Measurements from ENCODE around the gene C1QTNF5.

Gene C1QTNF5

GRCh38 chr11:119337581-119338317 lies 2.9 kb downstream of the C1QTNF5 start:
- no peak for DNase-seq (ENCODE audit: low read depth)

GRCh38 chr11:119336744-119337469 lies 3.8 kb downstream of the C1QTNF5 start:
- no peak for DNase-seq (ENCODE audit: low read depth)

GRCh38 chr11:119335655-119336543 lies 4.8 kb downstream of the C1QTNF5 start:
- DNase-seq (ENCODE audit: low read depth), result no peak

GRCh38 chr11:119335091-119335654 lies 5.5 kb downstream of the C1QTNF5 start:
- no peak for DNase-seq (ENCODE audit: low read depth)

- DNase-seq (ENCODE audit: low read depth), result peak; percentile 97
These were observed 6.3 kb downstream of the C1QTNF5 start, which contains the start of gene RNF26 for GRCh38 chr11:119334174-119334930. TSS of gene RNF26 (plus strand) at chr11:119334527. CDS start at chr11:119335123, 596 bp downstream.

- DNase-seq (ENCODE audit: low read depth), result no peak
These were observed 8.4 kb downstream of the C1QTNF5 start for GRCh38 chr11:119332111-119332765.

- no peak for DNase-seq (ENCODE audit: low read depth)
These were observed 10.4 kb downstream of the C1QTNF5 start for GRCh38 chr11:119330237-119330636.

- DNase-seq (ENCODE audit: low read depth), result no peak
These were observed 11.4 kb downstream of the C1QTNF5 start for GRCh38 chr11:119329320-119329719.

- DNase-seq (ENCODE audit: low read depth), result no peak
These were observed 16.5 kb downstream of the C1QTNF5 start for GRCh38 chr11:119324189-119324588.

GRCh38 chr11:119323532-119324033 lies 17.1 kb downstream of the C1QTNF5 start:
- peak; percentile 50 for DNase-seq (ENCODE audit: low read depth)

- DNase-seq (ENCODE audit: low read depth), result no peak
These were observed 17.7 kb downstream of the C1QTNF5 start for GRCh38 chr11:119322921-119323531.

- no peak for DNase-seq (ENCODE audit: low read depth)
These were observed 18.3 kb downstream of the C1QTNF5 start for GRCh38 chr11:119322360-119322739.

- DNase-seq (ENCODE audit: low read depth), result no peak
These were observed 19.7 kb downstream of the C1QTNF5 start for GRCh38 chr11:119320776-119321524.

GRCh38 chr11:119320240-119320775 lies 20.4 kb downstream of the C1QTNF5 start:
- no peak for DNase-seq (ENCODE audit: low read depth)

- DNase-seq (ENCODE audit: low read depth), result no peak
These were observed 20.9 kb downstream of the C1QTNF5 start for GRCh38 chr11:119319700-119320239.

GRCh38 chr11:119319136-119319699 lies 21.5 kb downstream of the C1QTNF5 start:
- no peak for DNase-seq (ENCODE audit: low read depth)

- no peak for DNase-seq (ENCODE audit: low read depth)
These were observed 22.2 kb downstream of the C1QTNF5 start for GRCh38 chr11:119318240-119319135.

All from stromal cell of bone marrow (primary cell).